ENCODE results near the gene PSMA1.
"Not testable (repeated sequence)": the region's sequence is repeated elsewhere in the genome, so short reads cannot be mapped to it uniquely, and the experiment has no call there.

The PSMA1 gene

DNA sequence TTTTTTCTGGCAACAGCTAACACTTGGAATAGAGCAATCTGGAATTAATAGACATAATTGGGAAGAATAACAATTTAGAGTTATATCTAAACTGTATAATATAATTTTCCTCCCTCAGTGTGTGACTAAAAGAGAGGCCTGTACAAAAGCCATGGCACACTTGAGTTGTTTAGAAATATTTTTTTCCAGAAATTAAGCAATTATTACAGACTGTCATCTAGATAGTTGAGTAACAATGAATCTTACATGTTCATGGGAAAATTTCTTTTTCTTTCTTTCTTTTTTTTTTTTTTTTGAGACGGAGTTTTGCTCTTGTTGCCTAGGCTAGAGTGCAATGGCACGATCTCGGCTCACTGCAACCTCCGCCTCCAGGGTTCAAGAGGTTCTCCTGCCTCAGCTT, 15.0 kb upstream of the PSMA1 start:
- in situ Hi-C loops (cut with MboI; ENCODE audit: low sequenced_read_pairs), result not testable (repeated sequence)

DNA sequence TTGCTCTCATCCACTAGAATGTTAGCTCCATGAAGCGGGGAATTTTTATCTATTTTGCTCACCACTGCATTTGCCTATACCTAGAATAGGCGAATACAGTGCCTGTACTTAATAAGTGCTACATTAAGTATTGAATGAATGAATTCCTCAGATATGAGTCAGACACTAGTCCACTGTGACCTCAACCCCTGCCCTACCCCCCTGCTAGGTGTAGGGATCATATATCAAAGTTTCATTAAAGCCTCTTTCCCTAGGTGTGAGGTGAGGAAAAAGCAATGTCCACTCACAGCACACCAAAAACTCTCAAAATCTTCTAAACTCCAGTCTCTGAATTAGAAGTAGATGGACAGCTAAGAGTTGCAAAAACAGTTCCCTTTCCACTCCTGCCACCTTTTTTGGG, 9.8 kb upstream of the PSMA1 start:
- in situ Hi-C loops (cut with MboI; ENCODE audit: low sequenced_read_pairs), result no loop called here

DNA sequence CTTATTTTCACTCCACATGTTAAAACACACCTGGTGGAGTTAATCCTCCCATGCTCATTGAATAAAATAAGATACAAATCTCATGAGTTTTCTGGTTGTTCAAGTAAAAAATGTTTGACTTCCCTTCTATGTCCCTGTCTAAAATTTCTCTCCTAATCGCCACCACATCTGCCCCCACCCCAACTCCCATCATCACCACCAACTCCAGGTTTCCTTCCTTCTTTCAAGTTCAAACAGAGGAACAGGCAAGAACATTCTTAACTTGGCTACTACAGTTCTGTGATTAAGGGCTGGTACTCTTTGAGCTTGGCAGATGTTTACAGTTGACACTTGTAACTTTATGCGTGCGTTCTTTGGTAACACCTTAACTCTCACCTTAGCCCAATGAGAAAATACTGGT, 9.1 kb upstream of the PSMA1 start:
- in situ Hi-C loops (cut with MboI; ENCODE audit: low sequenced_read_pairs), result no loop called here

DNA sequence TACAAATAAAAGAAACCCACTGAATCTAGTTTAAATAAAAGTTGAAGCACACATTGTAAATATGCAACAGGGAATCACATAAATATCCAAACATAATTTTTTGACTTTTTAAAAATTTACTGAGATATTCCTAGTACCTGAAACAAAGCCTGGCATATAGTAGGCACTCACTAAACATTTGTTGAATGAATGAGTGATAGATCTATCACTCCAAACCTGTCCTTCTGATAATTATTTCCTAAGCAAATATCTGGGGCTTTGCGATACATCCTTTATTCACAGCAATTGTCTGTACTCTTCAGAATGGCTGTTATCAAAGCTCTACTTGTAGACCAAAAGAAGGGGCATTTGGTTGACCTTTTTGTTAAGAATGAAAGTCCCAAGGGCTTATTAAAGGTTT, 2.6 kb upstream of the PSMA1 start:
- in situ Hi-C loops (cut with MboI; ENCODE audit: low sequenced_read_pairs), result no loop called here

DNA sequence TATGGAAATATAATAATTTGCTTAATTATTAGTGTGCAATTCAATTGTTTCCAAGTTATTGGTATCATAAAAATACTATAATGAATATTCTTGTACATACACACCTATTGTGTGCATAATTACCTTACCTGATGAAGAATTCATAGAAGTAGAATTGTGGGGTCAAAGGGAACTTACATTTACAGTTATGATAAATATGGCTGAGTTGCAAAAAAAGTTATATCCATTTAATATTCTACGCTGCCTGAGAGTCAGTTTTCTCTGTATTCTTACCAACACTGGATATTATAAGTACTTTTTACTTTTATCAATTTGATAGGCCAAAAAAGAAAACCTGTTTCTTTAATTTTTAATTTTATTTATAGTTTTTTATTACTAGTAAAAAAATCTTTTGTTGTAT, 2.1 kb upstream of the PSMA1 start:
- in situ Hi-C loops (cut with MboI; ENCODE audit: low sequenced_read_pairs), result no loop called here

DNA sequence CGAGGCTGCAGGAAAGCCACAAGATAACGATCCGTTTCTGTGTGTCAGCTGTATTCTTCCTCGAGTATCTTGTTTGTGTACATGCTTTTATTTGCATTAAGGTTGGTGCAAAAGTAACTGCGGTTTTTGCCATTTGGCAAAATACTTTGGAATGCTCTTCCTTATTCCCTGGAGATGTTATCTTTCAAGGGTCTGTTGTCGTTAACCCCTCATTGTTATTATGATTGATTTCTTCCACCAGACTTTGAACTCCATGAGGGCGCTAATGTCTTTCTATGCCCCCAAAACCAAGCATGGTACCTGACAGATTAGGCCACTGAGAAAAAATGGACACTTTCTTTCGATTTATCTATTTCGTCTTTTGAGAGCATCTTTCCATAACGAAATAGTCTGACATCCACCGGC, 563 bp upstream of the PSMA1 start:
- in situ Hi-C loops (cut with MboI; ENCODE audit: low sequenced_read_pairs), result no loop called here

DNA sequence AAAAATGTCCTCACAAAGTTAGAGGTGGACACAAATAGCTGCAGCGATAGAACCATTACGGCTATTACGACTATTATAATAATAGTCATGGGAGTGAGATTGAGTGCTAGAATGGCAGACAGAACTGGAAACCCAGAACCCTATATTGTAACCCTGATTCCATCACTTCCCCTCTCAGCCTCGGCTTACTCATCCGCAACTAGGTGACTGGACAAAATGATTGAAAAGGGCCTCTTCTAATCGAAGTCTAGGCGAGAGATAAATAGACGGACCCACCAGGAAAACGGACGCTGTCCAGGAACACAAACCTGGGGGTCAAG, 629 bp downstream of the PSMA1 start:
- in situ Hi-C loops (cut with MboI; ENCODE audit: low sequenced_read_pairs), result no loop called here

DNA sequence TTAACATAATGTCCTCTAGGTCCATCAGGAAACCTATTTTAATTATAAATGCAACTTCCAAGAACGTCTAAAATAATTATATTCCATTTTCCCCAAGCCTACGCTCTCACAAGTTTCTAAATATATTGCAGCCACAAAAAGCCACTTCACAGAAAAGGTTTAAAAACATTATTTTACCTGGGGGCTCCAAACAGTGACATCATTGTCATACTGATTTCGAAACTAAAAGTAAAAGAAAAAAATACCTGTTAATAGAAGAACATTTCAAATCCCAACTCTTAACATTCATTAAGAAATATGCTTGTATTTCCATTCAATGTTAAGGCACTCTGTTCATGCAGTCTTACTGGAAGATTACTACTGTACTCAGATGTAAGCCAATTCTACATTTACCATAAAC, 1.4 kb downstream of the PSMA1 start:
- in situ Hi-C loops (cut with MboI; ENCODE audit: low sequenced_read_pairs), result no loop called here

DNA sequence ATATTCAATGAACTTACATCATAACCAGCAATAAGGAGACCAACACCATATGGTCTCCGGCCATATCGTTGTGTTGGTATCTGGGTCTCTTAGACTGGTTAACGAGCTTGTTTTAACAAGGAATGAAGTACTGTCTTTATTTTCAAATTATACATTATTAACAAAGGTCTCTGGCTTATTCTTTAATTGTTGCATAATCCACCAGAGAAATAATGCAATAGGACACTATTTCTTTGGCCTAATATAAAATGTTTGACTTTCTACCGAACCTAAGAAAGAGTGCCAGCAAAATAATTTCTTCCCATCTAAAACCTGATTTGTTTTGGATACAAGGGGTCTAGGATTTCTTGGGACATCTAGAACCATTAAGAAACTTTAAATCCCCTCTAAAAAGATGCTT, 6.4 kb downstream of the PSMA1 start:
- in situ Hi-C loops (cut with MboI; ENCODE audit: low sequenced_read_pairs), result no loop called here

DNA sequence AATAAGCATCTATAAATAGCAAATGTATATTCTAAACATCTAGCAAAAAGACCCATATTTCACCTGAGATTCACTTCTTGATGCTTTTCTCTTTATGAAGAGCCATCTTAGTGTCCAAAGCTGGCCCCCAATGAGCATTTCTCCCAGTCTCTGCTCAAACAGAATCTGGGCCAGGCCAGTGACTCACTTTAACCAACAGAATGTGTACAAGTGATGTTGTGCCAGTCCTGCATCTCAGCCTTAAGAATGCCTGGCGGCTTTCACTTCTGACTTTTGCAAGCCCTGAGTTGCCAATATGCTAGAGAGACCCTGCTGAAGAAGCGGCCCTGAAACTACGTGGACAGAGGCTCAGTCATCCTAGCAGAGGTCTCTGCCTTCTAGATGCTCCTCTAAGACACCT, 13.7 kb downstream of the PSMA1 start:
- in situ Hi-C loops (cut with MboI; ENCODE audit: low sequenced_read_pairs), result no loop called here

DNA sequence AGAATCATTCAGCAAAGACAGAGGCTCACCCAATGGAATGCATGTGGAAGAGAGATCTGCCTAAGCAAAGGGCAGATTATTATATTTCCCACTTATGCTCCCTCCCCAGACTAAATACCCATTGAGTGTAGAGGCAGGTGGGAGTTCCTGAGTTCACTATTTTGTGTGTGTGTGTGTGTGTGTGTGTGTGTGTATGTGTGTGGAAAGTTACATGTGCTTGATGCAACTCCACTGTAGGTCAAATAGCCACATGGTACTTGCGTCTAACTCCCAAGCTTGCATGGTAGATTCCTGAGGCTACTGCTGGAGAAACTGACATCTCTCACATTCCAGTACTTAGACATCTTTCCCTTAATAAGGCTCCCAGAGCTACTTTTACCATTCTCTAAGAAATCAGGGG, 17.2 kb downstream of the PSMA1 start:
- in situ Hi-C loops (cut with MboI; ENCODE audit: low sequenced_read_pairs), result no loop called here

DNA sequence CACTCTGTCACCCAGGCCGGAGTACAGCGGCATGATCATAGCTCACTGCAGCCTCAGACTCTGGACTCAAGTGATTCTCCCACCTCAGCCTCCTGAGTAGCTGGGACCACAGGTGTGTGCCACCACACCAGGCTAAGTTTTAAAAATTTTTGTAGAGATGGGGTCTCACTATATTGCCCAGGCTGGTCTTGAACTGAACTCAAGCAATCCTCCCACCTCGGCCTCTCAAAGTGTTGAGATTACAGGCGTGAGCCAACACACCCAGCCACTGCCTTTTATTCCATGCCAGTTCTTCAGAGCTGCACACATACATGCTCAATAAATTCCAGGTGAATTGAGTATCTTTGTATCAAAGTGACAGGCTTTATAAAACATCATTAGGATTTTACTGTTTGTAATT, 18.1 kb downstream of the PSMA1 start:
- in situ Hi-C loops (cut with MboI; ENCODE audit: low sequenced_read_pairs), result no loop called here

DNA sequence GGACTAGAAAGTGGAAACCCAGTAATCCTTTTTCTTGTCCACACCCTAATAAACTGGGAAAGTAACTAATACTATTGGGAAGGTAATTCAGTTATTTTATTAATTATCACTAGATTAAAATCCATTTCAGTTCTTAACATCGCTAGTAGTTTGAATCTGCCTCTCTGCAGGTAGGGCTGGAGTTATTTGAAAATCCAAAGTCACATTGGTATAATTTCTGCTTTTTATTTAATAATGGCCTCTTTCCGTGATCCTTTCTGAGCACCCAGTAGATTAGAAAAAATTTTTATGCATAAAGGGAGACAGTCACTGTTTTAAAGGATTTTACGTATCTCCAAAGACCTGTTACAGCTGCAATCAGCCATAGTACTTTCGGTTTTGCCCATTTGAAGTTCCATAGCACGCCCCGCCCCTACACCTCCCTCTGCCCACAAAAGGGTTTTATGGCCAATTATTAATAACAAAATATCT, 20.0 kb downstream of the PSMA1 start:
- in situ Hi-C loops (cut with MboI; ENCODE audit: low sequenced_read_pairs), result no loop called here

DNA sequence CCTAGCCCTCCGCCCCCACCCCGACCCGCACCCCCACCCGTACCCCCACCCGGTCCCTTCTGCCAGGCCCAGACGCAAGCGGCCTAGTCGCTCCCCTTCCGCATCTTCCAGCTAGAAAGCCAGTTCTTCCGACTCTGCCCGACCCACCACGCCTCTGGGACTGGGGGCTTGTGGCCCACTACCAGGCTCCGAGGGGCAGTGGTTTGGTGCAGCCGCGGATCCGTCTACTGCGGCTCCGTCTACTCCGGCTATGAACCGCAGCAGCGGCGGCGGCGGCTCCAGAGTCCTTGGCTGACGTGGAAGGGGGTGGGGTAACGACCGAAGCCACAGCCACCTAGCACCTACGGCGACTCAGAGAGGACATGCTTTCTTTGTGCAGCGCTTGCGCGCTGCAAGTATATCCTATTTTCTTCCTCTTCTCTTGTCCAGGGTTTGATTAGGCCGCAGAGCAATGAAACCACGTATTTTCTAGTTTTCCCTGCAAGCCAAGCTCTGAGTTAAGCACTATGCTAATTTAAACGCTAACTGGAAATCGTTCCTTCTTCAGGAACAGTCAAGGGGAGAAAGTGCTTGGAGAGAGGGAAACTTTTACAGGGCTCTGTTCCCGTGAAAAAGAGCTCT, 20.5 kb downstream of the PSMA1 start, which contains the start of gene COPB1:
COPB1 (minus strand) TSS at position 252 of the 621 bp plus-strand sequence. CDS start 883 bp downstream, outside the sequence.
- in situ Hi-C loops (cut with MboI; ENCODE audit: low sequenced_read_pairs), result no loop called here

DNA sequence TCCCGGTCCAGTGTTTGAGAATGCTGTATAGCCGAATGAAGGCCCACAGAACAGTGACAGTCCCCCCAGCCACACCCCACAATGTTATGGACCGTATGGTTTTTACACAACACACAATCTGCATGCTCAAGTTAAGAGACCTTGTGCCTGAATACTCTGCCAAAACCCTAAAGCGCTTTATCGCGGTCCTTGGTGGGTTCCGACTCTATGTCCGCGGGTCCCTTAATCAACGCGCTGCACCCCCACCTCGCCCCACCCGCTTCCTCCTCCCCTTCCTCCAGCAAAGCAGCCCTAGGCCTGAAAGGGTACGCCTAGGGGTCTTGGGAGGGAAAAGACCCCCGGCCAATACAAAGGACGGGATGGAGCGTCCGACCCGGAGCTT, 21.0 kb downstream of the PSMA1 start:
- in situ Hi-C loops (cut with MboI; ENCODE audit: low sequenced_read_pairs), result no loop called here

DNA sequence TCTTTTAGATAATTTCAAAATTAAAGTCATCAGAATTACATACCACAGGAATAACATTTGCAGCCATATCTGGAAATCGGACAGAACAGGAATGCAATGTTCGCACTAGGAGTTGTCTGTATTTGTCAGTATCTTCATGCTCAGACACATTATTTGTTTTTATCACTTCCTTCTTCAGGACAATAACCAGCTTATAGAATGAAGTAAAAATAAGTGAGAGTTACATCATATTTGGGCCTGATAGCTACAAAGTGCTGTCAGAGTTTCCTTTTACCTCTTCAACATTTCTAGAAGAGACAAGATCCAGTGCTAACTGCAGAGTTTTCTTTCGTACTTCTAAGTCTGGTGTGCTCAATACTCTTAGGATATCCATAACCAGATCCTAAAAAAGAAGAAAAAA, 39.5 kb downstream of the PSMA1 start:
- in situ Hi-C loops (cut with MboI; ENCODE audit: low sequenced_read_pairs), result no loop called here

DNA sequence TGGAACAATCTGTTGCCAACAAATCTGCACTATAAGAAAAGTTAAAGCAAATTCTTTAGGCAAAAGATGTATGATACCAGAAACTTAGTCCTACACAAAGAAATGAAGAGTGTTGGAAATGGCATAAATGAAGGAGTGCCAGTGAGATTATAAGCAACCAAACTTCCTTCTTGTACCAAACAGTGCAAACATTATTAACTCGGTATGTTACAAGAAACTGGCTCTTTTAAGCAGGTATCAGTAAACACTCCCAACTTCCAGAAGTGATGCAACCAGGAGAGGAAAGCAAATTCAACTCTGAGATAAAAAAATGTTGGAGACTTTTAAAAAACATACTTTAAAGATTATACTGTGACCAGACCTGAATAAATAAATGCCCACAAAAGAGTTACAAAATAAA, 49.1 kb downstream of the PSMA1 start:
- in situ Hi-C loops (cut with MboI; ENCODE audit: low sequenced_read_pairs), result no loop called here

DNA sequence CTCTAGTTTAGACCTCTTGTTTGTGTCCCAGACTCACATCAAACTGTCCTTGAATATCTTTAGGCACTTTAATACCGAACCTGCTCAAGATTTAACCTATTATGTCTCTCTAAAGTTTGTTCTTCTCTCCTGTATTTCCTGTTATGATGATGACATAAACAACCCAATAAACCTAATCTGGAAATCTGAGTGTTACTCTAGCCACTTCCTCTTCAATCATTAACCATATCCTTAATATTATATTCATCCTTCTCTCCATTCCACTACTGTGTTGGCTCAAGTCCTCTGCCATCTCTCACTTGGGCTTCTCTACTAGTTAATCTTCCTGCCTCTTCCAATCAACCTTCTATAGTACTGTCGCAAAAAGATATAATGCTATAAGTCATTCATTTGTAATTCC, 56.6 kb downstream of the PSMA1 start:
- in situ Hi-C loops (cut with MboI; ENCODE audit: low sequenced_read_pairs), result no loop called here

DNA sequence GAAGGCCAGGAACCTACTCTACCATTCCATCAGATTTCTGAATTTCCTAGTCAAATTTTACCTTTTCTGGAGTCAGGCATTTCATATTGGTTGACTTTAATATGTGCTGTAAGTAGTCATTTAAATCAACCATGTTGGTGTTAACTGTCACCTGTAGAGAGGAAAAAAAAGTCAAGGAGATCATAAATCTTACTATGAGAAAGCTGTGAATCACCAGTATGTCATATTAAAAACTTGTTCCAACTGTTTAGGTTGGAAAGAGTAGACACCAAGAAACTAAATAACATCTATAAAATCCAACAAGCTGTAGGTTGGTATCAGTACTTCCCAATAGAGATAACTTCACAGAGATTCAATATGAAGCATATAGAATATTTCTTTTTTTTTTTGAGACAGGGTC, 60.0 kb downstream of the PSMA1 start:
- in situ Hi-C loops (cut with MboI; ENCODE audit: low sequenced_read_pairs), result no loop called here

DNA sequence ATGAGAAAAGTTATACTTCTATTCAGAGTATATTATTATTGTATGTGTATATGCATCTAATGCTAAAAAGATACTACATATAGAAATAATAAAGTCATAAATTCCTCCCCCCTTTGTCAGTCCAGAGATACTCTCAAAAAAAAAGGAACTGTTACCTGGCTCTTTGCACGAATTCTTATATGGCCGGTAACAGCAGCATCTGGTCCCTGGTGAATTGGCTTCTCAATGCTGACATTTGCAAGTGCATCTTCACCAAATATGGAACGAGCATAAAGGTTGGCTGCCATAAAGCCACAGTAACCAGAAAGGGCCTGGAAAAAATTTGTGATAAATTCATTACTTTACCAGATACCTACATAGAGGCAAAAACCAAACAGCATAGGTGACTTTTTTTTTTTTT, 61.8 kb downstream of the PSMA1 start:
- in situ Hi-C loops (cut with MboI; ENCODE audit: low sequenced_read_pairs), result no loop called here

DNA sequence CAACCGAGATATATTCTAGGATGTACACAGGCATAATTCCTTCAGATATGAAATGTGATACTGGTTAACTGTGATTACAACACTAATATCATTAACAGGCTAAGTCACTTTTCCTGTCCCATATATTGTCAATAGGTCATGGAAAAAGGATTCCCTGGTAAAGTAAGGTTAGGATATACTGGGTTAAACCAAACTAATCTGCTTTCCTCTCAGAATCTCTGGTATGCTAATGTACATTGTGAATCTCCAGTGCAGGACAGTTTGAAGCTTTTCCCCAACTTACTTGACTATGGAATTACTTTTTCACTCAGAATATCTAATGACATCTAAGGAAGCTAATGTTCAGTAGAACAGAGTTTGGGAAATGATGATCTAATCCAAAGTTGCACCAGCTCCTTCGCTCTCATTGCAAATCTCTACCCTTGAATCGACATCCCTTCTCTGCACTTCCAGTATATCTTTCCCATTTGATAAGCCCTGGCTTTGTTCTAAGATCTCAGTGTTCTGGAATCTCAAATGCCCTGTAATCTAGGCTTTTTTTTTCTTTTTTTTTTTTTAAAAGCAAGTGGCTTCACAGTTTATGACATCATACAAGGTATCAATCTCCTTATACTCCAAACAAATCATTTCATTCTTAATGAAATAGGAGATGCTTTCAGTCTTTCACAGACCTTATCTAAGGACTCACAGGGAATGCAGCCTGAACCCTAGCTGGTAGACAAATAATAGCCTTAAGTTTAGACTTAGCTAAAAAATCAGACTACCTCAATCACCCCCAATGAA, 64.3 kb downstream of the PSMA1 start:
- in situ Hi-C loops (cut with MboI; ENCODE audit: low sequenced_read_pairs), result no loop called here
